ENCODE measurements around the gene TNNT3.

- TF ChIP-seq BHLHE40 (IDR thresholded peaks at IDR 0.05; ENCODE audit: low read depth, low read length): no peak
- no peak for TF ChIP-seq CTCF (conservative IDR thresholded peaks at IDR 0.05; ENCODE audit: low read depth, low read length)
- no peak for TF ChIP-seq POLR2A (IDR thresholded peaks at IDR 0.05; ENCODE audit: low read depth, low read length)
- TF ChIP-seq MXI1 (IDR thresholded peaks at IDR 0.05; ENCODE audit: borderline replicate concordance, low read depth, low read length): no peak
- TF ChIP-seq MAZ (IDR thresholded peaks at IDR 0.05; ENCODE audit: borderline replicate concordance, low read depth, low read length): no peak
- no peak for TF ChIP-seq NFE2L2 (IDR thresholded peaks at IDR 0.05; ENCODE audit: low read depth, low read length)
- TF ChIP-seq ELK1 (IDR thresholded peaks at IDR 0.05; ENCODE audit: borderline replicate concordance, low read depth, low read length): no peak
- no peak for TF ChIP-seq CEBPB (IDR thresholded peaks at IDR 0.05; ENCODE audit: low read depth, low read length)
Measured at GRCh38 chr11:1927026-1927847, 7.7 kb downstream of the TNNT3 start.

Data from IMR-90 (cell line).